CD4-positive, alpha-beta T cell treated with Interleukin-4 for 4 hours (primary cell): ENCODE data around the gene ABHD12B.

Experiments used
- DNase-seq: peaks from one replicate; pipeline ENCODE4 v3.0.0-alpha.2; 2020

The ABHD12B gene

DNA sequence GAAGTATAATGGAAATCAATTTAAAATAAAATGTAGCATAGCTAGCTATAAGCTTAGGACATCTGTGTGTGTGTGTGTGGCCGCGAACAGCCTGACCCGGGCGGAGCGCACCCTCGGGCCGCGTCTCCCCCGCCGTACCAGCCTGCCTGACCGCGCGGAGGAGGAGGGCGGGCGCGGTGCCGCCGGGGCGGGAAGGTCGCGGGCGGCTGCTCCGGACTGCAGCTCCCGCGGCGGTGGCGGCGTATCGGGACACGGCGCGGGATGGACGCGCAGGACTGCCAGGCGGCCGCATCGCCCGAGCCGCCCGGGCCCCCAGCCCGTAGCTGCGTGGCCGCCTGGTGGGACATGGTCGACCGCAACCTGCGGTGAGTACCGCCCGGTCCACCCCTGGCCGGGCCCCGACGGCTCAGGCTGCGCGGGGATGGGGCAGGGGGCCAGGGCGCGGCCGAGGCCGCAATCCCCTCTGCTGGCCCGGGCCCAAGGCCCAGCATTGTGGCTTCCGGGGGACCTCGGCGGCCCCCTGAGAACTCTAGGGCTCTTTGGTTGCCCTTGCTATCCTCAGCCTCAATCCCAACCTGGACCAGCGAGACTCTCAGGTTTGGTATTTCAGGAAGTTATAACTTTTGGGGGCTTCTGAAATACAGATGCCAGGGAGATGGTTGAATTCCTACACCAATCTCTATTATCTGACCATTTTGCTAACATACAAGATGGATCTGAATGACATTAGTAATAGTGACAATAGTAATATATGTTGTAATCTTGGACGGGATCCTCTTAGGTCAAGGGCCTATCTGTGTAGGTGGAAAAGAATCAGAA, at the start of gene ABHD12B:
Gene ABHD12B, plus strand, starts transcription at position 140 of the 819 bp plus-strand sequence. Its CDS starts 122 bp downstream, at position 262.
- no peak for DNase-seq

GRCh38 chr14:50822501-50823042, 49.3 kb upstream of the ABHD12B start:
- peak; percentile 36 for DNase-seq

- no peak for DNase-seq
These were observed 48.6 kb upstream of the ABHD12B start for GRCh38 chr14:50823051-50823761.

DNA sequence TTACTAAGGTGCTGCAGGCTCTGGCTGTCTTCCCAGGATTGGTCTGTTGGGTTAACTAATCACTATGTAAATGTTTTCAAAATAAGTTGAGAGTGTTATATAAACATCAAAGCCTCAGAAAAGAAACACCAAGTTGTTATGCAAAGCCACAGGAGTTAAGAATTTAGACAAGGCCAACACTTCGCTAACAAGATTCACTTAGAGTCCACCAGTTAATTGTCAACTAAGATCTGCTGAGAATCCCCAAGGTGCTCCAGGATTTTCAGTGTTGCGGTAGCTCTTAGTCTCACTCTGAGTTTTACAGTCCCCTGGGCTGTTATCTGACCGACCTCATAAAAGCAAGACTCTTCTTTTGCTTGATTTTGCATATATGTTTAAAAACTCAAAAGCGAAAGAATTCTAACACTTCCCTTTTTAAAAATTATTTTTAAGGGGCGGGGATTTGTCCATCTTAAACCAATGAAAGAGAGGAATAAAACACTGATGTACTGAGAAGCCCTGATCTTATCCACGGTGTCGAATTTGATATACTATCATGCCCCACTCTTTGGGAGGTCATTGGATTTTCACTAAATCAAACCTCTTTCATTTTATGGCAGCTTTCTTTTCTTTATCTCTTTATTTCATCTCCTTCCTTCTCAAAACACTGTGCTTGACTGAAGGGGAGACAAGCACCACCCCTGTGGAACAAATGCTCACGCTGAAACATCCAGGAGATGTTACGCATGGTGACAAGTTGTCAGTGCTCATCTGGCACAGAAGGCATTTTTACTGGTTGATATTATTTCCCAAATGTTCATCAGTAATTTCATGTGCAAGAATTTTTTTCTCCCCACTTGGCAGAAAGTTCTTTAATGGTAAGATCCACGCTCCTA, 47.9 kb upstream of the ABHD12B start:
- peak; percentile 40 for DNase-seq

GRCh38 chr14:50825307-50825706, 46.5 kb upstream of the ABHD12B start:
- no peak for DNase-seq

GRCh38 chr14:50826681-50827080, 45.2 kb upstream of the ABHD12B start:
- DNase-seq: no peak

GRCh38 chr14:50828721-50829488, 42.9 kb upstream of the ABHD12B start:
- DNase-seq: no peak

- no peak for DNase-seq
These were observed 42.3 kb upstream of the ABHD12B start for GRCh38 chr14:50829489-50830043.

- peak; percentile 61 for DNase-seq
These were observed 41.6 kb upstream of the ABHD12B start for GRCh38 chr14:50830044-50830931.

DNA sequence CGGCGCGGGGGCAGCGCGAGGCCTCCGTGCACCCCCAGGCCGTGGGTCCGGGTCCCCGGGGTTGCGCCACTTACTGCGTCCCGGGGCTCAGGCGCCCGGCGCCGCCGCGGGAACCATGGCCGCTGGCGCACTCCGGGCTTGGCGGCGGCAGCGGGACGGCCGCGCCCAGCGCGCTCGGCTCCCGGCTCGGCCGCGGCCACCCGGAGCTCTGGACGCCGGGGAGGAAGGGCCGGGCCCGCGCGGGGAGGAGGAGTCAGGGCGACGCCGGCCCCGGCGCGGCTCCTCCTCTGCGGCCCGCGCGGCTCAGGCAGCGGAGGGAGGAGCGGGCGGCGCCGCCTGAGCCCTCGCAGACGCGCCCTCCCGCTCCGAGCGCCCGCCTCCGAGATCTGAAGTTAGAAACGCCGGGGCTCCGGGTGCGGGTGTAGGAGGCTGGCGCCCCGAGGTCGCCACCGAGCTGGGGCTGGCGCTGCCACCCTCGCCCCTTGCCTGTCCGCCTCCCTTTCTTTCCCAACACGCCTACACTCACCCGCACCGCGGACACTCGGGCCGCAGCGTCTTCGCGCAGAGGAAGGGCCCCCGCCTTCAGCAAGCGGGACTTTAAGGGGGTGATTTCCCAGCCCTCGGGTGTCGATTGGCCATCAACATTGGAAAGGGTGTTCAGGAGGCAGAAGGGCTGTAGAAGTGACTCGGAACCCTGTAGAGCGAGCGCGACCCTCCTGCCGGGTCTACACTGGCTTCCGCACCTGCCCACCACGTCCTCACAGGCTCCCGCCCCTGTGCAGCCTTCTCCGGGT, 40.7 kb upstream of the ABHD12B start, which contains the start of gene NIN:
Gene NIN, minus strand, starts transcription at position 231 of the 794 bp plus-strand sequence. CDS start 9,106 bp downstream, outside the sequence.
- DNase-seq: peak; percentile 56

GRCh38 chr14:50831726-50832168, 40.1 kb upstream of the ABHD12B start:
- DNase-seq: no peak

GRCh38 chr14:50832935-50833630, 38.8 kb upstream of the ABHD12B start:
- DNase-seq: no peak

DNA sequence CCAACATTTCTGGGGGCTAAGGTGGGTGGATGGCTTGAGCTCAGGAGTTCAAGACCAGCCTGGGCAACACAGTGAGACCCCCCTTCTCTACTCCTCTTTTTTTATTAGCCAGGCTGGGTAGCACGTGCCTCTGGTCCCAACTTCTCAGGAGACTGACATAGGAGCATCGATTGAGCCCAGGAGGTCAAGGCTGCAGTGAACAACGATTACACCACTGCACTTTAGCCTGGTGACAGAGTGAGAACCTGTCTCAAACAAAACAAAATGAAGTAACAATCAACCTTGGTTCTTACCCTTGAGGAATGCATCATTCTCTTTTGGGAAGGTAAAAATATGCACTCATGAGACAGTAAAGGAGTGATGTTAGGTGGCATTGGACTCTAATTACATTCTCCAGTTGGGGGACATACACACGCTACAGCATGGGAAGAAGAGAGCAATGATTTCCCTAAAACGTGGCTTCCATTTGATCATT, 37.0 kb upstream of the ABHD12B start:
- DNase-seq: no peak

DNA sequence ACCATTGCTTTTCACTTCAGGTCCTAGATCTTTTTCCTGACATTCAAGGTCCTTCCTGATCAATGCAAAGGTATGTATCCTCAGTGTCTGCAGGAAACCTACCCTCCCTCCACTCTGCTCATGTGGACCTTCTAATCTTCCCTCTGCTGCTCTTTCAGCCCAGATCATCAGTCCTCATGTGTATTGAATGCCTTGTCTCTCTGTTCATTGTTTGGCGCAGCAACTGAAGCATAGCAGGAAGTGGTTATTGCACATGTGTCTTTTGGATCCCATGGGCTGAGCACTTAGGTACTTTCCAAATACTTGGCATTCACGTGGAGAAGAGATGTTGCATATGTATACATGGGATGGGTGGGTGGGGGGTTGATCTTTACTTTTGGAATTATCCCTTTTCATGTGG, 36.6 kb upstream of the ABHD12B start:
- peak; percentile 51 for DNase-seq

DNA sequence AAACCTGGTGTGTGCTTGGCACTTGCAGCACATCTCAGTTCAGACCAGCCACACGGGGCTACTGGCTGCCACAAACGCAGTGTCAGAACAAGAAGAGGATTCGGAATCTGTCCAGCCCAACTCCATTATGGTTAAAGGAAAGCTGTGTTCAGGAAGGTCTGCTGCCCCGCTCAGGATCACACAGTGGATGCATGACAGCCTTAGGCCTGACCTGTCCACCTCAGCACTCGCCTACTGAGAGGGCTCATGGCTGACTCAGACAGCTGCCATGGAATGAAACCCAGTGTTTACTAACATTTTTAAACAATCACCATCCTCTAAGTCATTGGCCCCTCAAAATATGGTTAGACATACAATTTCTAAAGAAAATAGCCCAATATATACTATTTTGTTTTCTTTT, 35.3 kb upstream of the ABHD12B start:
- DNase-seq: no peak

DNA sequence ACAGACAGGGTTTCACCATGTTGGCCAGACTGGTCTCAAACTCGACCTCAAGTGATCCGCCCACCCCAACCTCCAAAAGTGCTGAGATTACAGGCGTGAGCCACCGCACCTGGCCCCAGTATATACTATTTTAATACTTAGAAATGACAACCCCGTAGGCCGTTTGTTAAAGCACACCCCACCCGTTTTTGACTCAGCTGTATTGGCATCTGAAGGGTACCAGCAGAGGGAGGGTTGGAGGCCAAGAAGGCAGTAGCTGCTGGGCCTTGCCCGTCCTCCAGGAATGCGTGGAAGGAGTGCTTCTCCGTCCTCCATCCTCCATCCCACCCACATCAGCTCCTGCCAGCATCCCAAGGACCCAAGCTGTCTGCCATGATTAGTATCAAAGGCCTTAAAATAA, 34.6 kb upstream of the ABHD12B start:
- DNase-seq: no peak

GRCh38 chr14:50837850-50838470, 33.9 kb upstream of the ABHD12B start:
- DNase-seq: no peak

GRCh38 chr14:50839048-50839447, 32.8 kb upstream of the ABHD12B start:
- DNase-seq: no peak
